H9 (cell line): ENCODE results near the gene NRXN2. TPM values are rescaled to one million over a fixed set of nuclear protein-coding genes. Genes with fewer than 3 reads are reported as not detected.

Experiments used
- DNase-seq: peaks from one replicate; pipeline ENCODE4 v3.0.0-alpha.2; 2017
- H2AFZ ChIP-seq: one replicate; pipeline ENCODE4 v1.6.1; 2013; ENCODE audit warnings: mild to moderate bottlenecking, low read length, control low read depth, moderate library complexity
- H2AK5ac ChIP-seq: 2 replicates; pipeline ENCODE4 v1.6.1; 2013; ENCODE audit warnings: low read length, control low read depth, mixed read lengths; ENCODE audit not compliant: insufficient read length
- H2BK120ac ChIP-seq: one replicate; pipeline ENCODE4 v1.6.1; 2013; ENCODE audit warnings: low read depth, mild to moderate bottlenecking, low read length, control low read depth, inconsistent platforms; ENCODE audit not compliant: poor library complexity, severe bottlenecking
- H2BK12ac ChIP-seq: 2 replicates; pipeline ENCODE4 v1.6.1; 2013; ENCODE audit warnings: low read length, control low read depth, mixed read lengths, low read depth; ENCODE audit not compliant: insufficient read length
- H2BK15ac ChIP-seq: 2 replicates; pipeline ENCODE4 v1.6.1; 2013; ENCODE audit warnings: low read depth, low read length, control low read depth
- H2BK20ac ChIP-seq: one replicate; pipeline ENCODE4 v1.6.1; 2013; ENCODE audit warnings: low read depth, mild to moderate bottlenecking, low read length, control low read depth, inconsistent platforms; ENCODE audit not compliant: poor library complexity, severe bottlenecking
- H2BK5ac ChIP-seq: 2 replicates; pipeline ENCODE4 v1.6.1; 2013; ENCODE audit warnings: low read length, control low read depth, mixed read lengths; ENCODE audit not compliant: insufficient read length
- H3K14ac ChIP-seq: 2 replicates; pipeline ENCODE4 v1.6.1; 2013; ENCODE audit warnings: low read length, control low read depth; ENCODE audit not compliant: insufficient read depth
- H3K18ac ChIP-seq: 2 replicates; pipeline ENCODE4 v1.6.1; 2013; ENCODE audit warnings: low read depth, mild to moderate bottlenecking, mixed read lengths, low read length, control low read depth; ENCODE audit not compliant: insufficient read length
- H3K23ac ChIP-seq: 2 replicates; pipeline ENCODE4 v1.6.1; 2013; ENCODE audit warnings: low read length, control low read depth, mixed read lengths, low read depth; ENCODE audit not compliant: insufficient read length
- H3K23me2 ChIP-seq: 2 replicates; pipeline ENCODE4 v1.6.1; 2013; ENCODE audit warnings: low read depth, mild to moderate bottlenecking, mixed read lengths, low read length, control low read depth; ENCODE audit not compliant: insufficient read length, poor library complexity, severe bottlenecking
- H3K27ac ChIP-seq: 2 replicates; pipeline ENCODE4 v1.5.1; 2013; ENCODE audit warnings: low read length, control low read depth, mixed read lengths, low read depth; ENCODE audit not compliant: insufficient read length
- H3K27me3 ChIP-seq: 2 replicates; pipeline ENCODE4 v1.6.1; 2013; ENCODE audit warnings: low read length, control low read depth, inconsistent platforms; ENCODE audit not compliant: insufficient read depth
- H3K4ac ChIP-seq: 2 replicates; pipeline ENCODE4 v1.6.1; 2013; ENCODE audit warnings: low read depth, mild to moderate bottlenecking, control low read depth, inconsistent platforms, low read length, moderate library complexity
- H3K4me1 ChIP-seq: 2 replicates; pipeline ENCODE4 v1.6.1; 2013; ENCODE audit warnings: low read length, control low read depth, inconsistent platforms; ENCODE audit not compliant: insufficient read depth
- H3K4me2 ChIP-seq: 2 replicates; pipeline ENCODE4 v1.6.1; 2013; ENCODE audit warnings: low read length, control low read depth, mixed read lengths; ENCODE audit not compliant: insufficient read length, insufficient read depth
- H3K56ac ChIP-seq: 2 replicates; pipeline ENCODE4 v1.6.1; 2013; ENCODE audit warnings: low read depth, mild to moderate bottlenecking, mixed read lengths, low read length, control low read depth; ENCODE audit not compliant: insufficient read length
- H3K79me1 ChIP-seq: 2 replicates; pipeline ENCODE4 v1.6.1; 2013; ENCODE audit warnings: low read depth, mild to moderate bottlenecking, moderate library complexity, low read length, control low read depth, inconsistent platforms; ENCODE audit not compliant: insufficient read depth, poor library complexity, severe bottlenecking
- H3K79me2 ChIP-seq: 2 replicates; pipeline ENCODE4 v1.6.1; 2013; ENCODE audit warnings: low read length, control low read depth, inconsistent platforms; ENCODE audit not compliant: insufficient read depth
- H3K9ac ChIP-seq: 2 replicates; pipeline ENCODE4 v1.6.1; 2013; ENCODE audit warnings: low read length, control low read depth, mixed read lengths; ENCODE audit not compliant: insufficient read length; ENCODE audit errors: extremely low read depth
- H3K9me3 ChIP-seq: one replicate; pipeline ENCODE4 v1.6.1; 2013; ENCODE audit warnings: low read depth, low read length, inconsistent platforms; ENCODE audit not compliant: control insufficient read depth
- H3T11ph ChIP-seq: one replicate; pipeline ENCODE4 v1.6.1; 2013; ENCODE audit warnings: mild to moderate bottlenecking, low read length, control low read depth, inconsistent platforms
- H4K20me1 ChIP-seq: one replicate; pipeline ENCODE4 v1.6.1; 2013; ENCODE audit not compliant: control insufficient read depth, insufficient read length, insufficient read depth
- H4K5ac ChIP-seq: 2 replicates; pipeline ENCODE4 v1.6.1; 2013; ENCODE audit warnings: low read depth, mild to moderate bottlenecking, mixed read lengths, low read length, control low read depth; ENCODE audit not compliant: insufficient read length
- H4K8ac ChIP-seq: replicated peaks from 2 replicates; pipeline ENCODE4 v1.6.1; 2013; ENCODE audit warnings: low read length, control low read depth, mixed read lengths, low read depth; ENCODE audit not compliant: insufficient read length
- H4K91ac ChIP-seq: 2 replicates; pipeline ENCODE4 v1.6.1; 2013; ENCODE audit warnings: low read depth, mild to moderate bottlenecking, moderate library complexity, mixed read lengths, low read length, control low read depth; ENCODE audit not compliant: insufficient read length
- H3K27ac Mint-ChIP-seq, 3 experiments: 2 replicates in 2 of 3; 3 replicates in 1 of 3; pipeline ENCODE4 v1.8.0; 2020 to 2021; ENCODE audit warnings: mixed read lengths in 3 of 3, mild to moderate bottlenecking in 1 of 3, moderate library complexity in 1 of 3
- H3K27me3 Mint-ChIP-seq: 2 replicates; pipeline ENCODE4 v1.8.0; 2021; ENCODE audit warnings: low read depth, mild to moderate bottlenecking, moderate library complexity, mixed read lengths
- H3K36me3 Mint-ChIP-seq, 3 experiments: 2 replicates in 2 of 3; 3 replicates in 1 of 3; pipeline ENCODE4 v1.8.0; 2020 to 2021; ENCODE audit warnings: low read depth in 3 of 3, mixed read lengths in 3 of 3; ENCODE audit not compliant: insufficient read depth in 1 of 3
- H3K4me1 Mint-ChIP-seq, 2 experiments: 2 replicates each; pipeline ENCODE4 v1.8.0; 2020; ENCODE audit warnings: mixed read lengths in 2 of 2
- H3K4me3 Mint-ChIP-seq, 2 experiments: 2 replicates in 1 of 2; 3 replicates in 1 of 2; pipeline ENCODE4 v1.8.0; 2020 to 2021; ENCODE audit warnings: mild to moderate bottlenecking in 2 of 2, mixed read lengths in 2 of 2, moderate library complexity in 1 of 2
- H3K9me3 Mint-ChIP-seq, 2 experiments: 2 replicates in 1 of 2; 3 replicates in 1 of 2; pipeline ENCODE4 v1.8.0; 2020; ENCODE audit warnings: mild to moderate bottlenecking in 2 of 2, mixed read lengths in 2 of 2, moderate library complexity in 1 of 2
- WGBS: extraction: QIAGEN DNeasy Blood & Tissue Kit; methylation state at CpG from one replicate; pipeline ENCODE4 v1.1.7; 2013; ENCODE audit warnings: missing lambda C conversion rate, low lambda C conversion rate, mixed read lengths; ENCODE audit not compliant: insufficient read length; ENCODE audit errors: extremely low coverage; 5-methylcytosine and 5-hydroxymethylcytosine counted together
- total RNA-seq: library from RNA; stranded (reverse); gene quantifications from 2 replicates; pipeline ENCODE4 v1.2.1, GENCODE V29; 2021
- TF ChIP-seq, protein P1 (sequence below): fragments of 200-600 bp; sonication (generic); conservative IDR thresholded peaks from 3 replicates; pipeline ENCODE4 v1.8.0; 2021; ENCODE audit warnings: antibody characterized with exemption, mild to moderate bottlenecking

Gene NRXN2
- total RNA-seq, 1 experiment from 2014 or later: 3.9 TPM

DNA sequence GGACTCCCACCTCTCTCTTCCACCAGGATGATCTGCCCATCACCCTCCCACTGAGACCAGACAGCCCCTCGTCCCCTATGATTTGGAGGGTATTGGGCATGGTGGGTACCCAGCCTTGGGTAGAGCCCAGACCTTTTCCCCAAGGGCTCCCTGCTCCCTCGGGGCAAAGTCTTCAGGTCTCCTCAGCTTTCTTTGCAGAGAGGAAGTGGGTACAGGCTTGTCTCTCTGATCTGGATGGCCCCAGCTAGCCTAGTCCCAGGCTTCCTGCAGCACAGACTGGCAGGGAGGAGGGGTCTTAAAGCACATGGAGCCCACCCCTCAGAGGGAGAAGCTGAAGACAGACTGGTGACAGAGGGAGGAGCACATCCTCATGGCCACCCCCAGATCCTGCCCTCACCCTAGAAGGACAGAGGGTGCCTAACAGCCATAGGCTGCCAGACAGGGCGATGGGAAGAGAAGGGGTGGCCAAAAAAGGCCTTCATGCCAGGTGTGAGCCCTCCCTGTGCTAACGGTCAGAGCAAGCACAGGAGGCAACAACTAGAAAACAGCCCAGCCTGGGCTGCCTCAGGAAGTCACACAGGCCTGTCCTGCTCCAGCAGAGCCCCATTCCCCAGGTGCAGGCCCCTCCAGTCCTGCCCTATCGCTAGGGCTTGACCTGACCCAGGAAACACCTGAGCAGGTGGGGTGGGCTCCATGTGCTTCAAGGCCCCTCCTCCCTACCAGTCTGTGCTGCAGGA lies 101.5 kb downstream of the NRXN2 start:
- no peak overlapping the region for H3T11ph ChIP-seq
- no peak overlapping the region for H3K4me3 Mint-ChIP-seq
- TF ChIP-seq, protein P1, sequence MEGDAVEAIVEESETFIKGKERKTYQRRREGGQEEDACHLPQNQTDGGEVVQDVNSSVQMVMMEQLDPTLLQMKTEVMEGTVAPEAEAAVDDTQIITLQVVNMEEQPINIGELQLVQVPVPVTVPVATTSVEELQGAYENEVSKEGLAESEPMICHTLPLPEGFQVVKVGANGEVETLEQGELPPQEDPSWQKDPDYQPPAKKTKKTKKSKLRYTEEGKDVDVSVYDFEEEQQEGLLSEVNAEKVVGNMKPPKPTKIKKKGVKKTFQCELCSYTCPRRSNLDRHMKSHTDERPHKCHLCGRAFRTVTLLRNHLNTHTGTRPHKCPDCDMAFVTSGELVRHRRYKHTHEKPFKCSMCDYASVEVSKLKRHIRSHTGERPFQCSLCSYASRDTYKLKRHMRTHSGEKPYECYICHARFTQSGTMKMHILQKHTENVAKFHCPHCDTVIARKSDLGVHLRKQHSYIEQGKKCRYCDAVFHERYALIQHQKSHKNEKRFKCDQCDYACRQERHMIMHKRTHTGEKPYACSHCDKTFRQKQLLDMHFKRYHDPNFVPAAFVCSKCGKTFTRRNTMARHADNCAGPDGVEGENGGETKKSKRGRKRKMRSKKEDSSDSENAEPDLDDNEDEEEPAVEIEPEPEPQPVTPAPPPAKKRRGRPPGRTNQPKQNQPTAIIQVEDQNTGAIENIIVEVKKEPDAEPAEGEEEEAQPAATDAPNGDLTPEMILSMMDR: no peak
- no peak overlapping the region for H4K5ac ChIP-seq
- H4K8ac ChIP-seq: no peak overlapping the region
- H3K18ac ChIP-seq: no peak overlapping the region
- H2AFZ ChIP-seq: no peak overlapping the region
- H2BK12ac ChIP-seq: no peak overlapping the region
- H3K79me1 ChIP-seq: no peaks in the 10 kb centered on the region
- H3K4ac ChIP-seq: no peak overlapping the region
- H3K79me2 ChIP-seq: no peaks in the 10 kb centered on the region
- no peak overlapping the region for H2AK5ac ChIP-seq
- peaks cover 0 to 7% (median 0%) of the 10 kb centered on the region in 3 experiments; a peak in 3 of 7 replicates for H3K36me3 Mint-ChIP-seq
- H2BK120ac ChIP-seq: no peak overlapping the region
- H2BK5ac ChIP-seq: no peak overlapping the region
- H3K27me3 Mint-ChIP-seq: peaks cover 2% of the 10 kb centered on the region
- no peaks in the 10 kb centered on the region for H3K4me1 ChIP-seq
- H3K9me3 Mint-ChIP-seq: no peaks in the 10 kb centered on the region
- peaks cover 13 to 27% of the 10 kb centered on the region in 2 experiments for H3K4me1 Mint-ChIP-seq
- no peak overlapping the region for H3K14ac ChIP-seq
- H2BK15ac ChIP-seq: no peak overlapping the region
- no peak overlapping the region for H3K56ac ChIP-seq
- no peak overlapping the region for H3K27ac ChIP-seq
- H4K20me1 ChIP-seq: no peaks in the 10 kb centered on the region
- H3K27me3 ChIP-seq: no peaks in the 10 kb centered on the region
- H3K9me3 ChIP-seq: no peaks in the 10 kb centered on the region
- H4K91ac ChIP-seq: no peak overlapping the region
- H3K23me2 ChIP-seq: no peaks in the 10 kb centered on the region
- no peak for DNase-seq
- H3K4me2 ChIP-seq: no peak overlapping the region
- no peak overlapping the region for H3K23ac ChIP-seq
- no CpG with 5 or more reads among the region's 5 CpGs for WGBS
- no peak overlapping the region for H2BK20ac ChIP-seq
- H3K9ac ChIP-seq: no peak overlapping the region
- peak overlapping the region in 1 of 3 experiments; percentile 79; a peak in 1 of 7 replicates for H3K27ac Mint-ChIP-seq
